SK-N-MC (cell line): ENCODE data around the gene CYB5A.
"Not testable (repeated sequence)": the region's sequence is repeated elsewhere in the genome, so short reads cannot be mapped to it uniquely, and the experiment has no call there.

ENCODE experiments used
- DNase-seq: peaks from one replicate; pipeline ENCODE4 v3.0.0-alpha.2; 2011; ENCODE audit warnings: low read depth, low spot score
- H3K27ac ChIP-seq: fragments of 200-600 bp; sonication (generic); 2 replicates; pipeline ENCODE4 v1.5.1; 2016; ENCODE audit warnings: mixed run types
- H3K36me3 ChIP-seq: fragments of 200-600 bp; sonication (generic); 2 replicates; pipeline ENCODE4 v1.6.1; 2017; ENCODE audit warnings: antibody characterized with exemption, low read length, mixed read lengths; ENCODE audit not compliant: insufficient read depth
- H3K4me3 ChIP-seq: fragments of 200-600 bp; sonication (generic); 2 replicates; pipeline ENCODE4 v1.5.1; 2016
- H3K9ac ChIP-seq: fragments of 200-600 bp; sonication (generic); 2 replicates; pipeline ENCODE4 v1.8.0; 2017; ENCODE audit warnings: mixed run types, mixed read lengths; ENCODE audit not compliant: insufficient read length
- H3K9me3 ChIP-seq: fragments of 200-600 bp; sonication (generic); 2 replicates; pipeline ENCODE4 v1.6.1; 2017; ENCODE audit warnings: low read depth, mild to moderate bottlenecking, antibody characterized with exemption, low read length, moderate library complexity, mixed read lengths
- EZH2 ChIP-seq: fragments of 200-600 bp; sonication (generic); IDR thresholded peaks from one replicate; pipeline ENCODE4 v1.6.1; 2017; ENCODE audit warnings: antibody characterized with exemption
- FOXP2 ChIP-seq: optimal IDR thresholded peaks from 2 replicates; pipeline ENCODE3; 2011; ENCODE audit warnings: mild to moderate bottlenecking, moderate library complexity; ENCODE audit not compliant: insufficient read depth; ENCODE audit errors: extremely low read length, control extremely low read depth
- POLR2AphosphoS5 ChIP-seq: IDR thresholded peaks from 2 replicates; pipeline ENCODE4 v1.6.1; 2012; ENCODE audit warnings: mild to moderate bottlenecking, low read depth, low read length, borderline replicate concordance

The CYB5A gene

GRCh38 chr18:74303936-74304335, 12.2 kb upstream of the CYB5A start:
- Histone ChIP-seq H3K27ac (no peak overlapping the region), H3K9ac (no peak overlapping the region), H3K36me3 (no peaks in the 10 kb centered on the region), H3K4me3 (no peak overlapping the region), H3K9me3 (no peaks in the 10 kb centered on the region)
- TF ChIP-seq EZH2, result no peak
- no peak for TF ChIP-seq POLR2AphosphoS5
- no peak for TF ChIP-seq FOXP2
- no peak for DNase-seq

GRCh38 chr18:74303306-74303705, 11.5 kb upstream of the CYB5A start:
- Histone ChIP-seq H3K27ac (no peak overlapping the region), H3K9ac (no peak overlapping the region), H3K4me3 (no peak overlapping the region), H3K36me3 (no peaks in the 10 kb centered on the region), H3K9me3 (no peaks in the 10 kb centered on the region)
- no peak for TF ChIP-seq EZH2
- no peak for TF ChIP-seq FOXP2
- DNase-seq, result no peak

GRCh38 chr18:74299746-74300145, 8.0 kb upstream of the CYB5A start:
- H3K9me3 ChIP-seq, result no peaks in the 10 kb centered on the region
- no peak overlapping the region for H3K4me3 ChIP-seq
- no peak overlapping the region for H3K27ac ChIP-seq
- no peak for DNase-seq
- no peak for TF ChIP-seq FOXP2
- no peak for TF ChIP-seq POLR2AphosphoS5
- no peak for TF ChIP-seq EZH2
- H3K9ac ChIP-seq, result no peak overlapping the region
- no peaks in the 10 kb centered on the region for H3K36me3 ChIP-seq

DNA sequence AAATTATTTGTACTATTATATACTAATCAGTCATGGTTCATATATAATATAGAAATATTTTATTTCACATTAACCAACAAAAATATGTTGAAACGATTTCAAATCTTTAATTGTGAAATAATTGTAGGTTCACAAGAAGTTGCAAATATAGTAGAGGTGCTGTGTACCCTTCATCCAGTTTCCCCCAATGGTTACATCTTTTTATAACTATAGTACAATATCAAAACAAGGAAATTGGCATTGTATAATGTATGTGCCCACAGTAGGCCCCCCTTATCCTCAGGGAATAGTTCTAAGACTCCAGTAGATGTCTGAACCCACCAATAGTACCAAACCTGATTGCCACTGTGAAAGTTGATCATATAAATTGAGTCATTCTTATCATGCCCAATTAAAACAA, 7.4 kb upstream of the CYB5A start:
- H3K4me3 ChIP-seq, result no peak overlapping the region
- H3K27ac ChIP-seq, result no peak overlapping the region
- no peak for TF ChIP-seq POLR2AphosphoS5
- TF ChIP-seq EZH2, result no peak
- no peaks in the 10 kb centered on the region for H3K9me3 ChIP-seq
- no peaks in the 10 kb centered on the region for H3K36me3 ChIP-seq
- H3K9ac ChIP-seq, result no peak overlapping the region
- no peak for DNase-seq

DNA sequence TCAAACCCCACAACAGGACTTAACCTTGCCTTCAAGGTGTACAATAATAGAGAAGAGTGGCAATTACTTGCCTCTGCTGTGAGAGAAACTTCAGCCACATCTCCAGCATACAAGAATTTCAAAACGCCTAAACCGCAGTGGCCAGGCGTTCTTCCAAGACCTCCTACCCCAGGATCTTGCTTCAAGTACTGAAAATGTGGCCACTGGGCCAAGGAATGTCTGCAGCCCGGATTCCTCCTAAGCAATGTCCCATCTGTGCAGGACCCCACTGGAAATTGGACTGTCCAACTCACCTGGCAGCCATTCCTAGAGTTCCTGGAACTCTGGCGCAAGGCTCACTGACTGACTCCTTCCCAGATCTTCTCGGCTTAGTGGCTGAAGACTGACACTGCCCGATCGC, 2.8 kb upstream of the CYB5A start:
- no peak overlapping the region for H3K27ac ChIP-seq
- TF ChIP-seq FOXP2, result no peak
- no peak for TF ChIP-seq POLR2AphosphoS5
- TF ChIP-seq EZH2, result no peak
- no peaks in the 10 kb centered on the region for H3K36me3 ChIP-seq
- no peak for DNase-seq
- no peak overlapping the region for H3K4me3 ChIP-seq
- no peak overlapping the region for H3K9ac ChIP-seq
- H3K9me3 ChIP-seq, result no peaks in the 10 kb centered on the region

GRCh38 chr18:74292982-74293381, 1.2 kb upstream of the CYB5A start:
- not testable (repeated sequence) for H3K4me3 ChIP-seq, DNase-seq, H3K9ac ChIP-seq, H3K36me3 ChIP-seq, H3K27ac ChIP-seq, H3K9me3 ChIP-seq

DNA sequence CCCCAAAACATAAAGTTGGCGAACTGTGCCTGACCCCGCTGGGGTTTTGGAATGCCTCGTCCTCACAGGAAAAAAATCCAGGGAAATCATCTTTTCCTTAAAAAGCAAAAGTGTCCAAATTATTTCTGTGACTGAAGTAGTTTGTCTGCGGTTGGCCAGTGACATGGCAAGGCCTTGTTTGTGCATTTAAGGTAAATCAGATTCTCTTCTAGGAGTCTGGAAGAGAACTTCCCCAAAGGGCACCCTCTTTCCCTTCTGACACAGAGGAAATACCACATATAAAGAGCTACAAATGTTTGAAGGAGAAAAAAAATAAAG, 737 bp upstream of the CYB5A start:
- DNase-seq, result no peak
- no peak overlapping the region for H3K27ac ChIP-seq
- no peaks in the 10 kb centered on the region for H3K9me3 ChIP-seq
- no peak overlapping the region for H3K9ac ChIP-seq
- no peaks in the 10 kb centered on the region for H3K36me3 ChIP-seq
- TF ChIP-seq FOXP2 (no peak), POLR2AphosphoS5 (no peak), EZH2 (no peak)
- H3K4me3 ChIP-seq, result peak overlapping the region; percentile 85

DNA sequence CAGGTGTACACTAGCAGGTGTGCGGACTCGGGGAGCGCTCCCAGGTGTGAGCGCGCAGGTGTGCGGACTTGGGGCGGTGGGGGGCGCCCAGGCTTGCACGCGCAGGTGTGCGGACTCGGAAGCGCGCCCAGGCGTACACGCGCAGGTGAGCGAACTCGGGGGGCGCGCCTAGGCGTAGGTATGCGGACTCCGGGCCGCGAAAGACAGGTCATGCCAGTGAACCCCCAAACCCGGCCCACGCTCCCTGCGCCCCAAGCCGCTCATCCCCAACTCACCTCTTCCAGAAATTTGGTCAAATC, 342 bp downstream of the CYB5A start:
- Histone ChIP-seq H3K36me3 (no peaks in the 10 kb centered on the region), H3K27ac (no peak overlapping the region), H3K9me3 (no peaks in the 10 kb centered on the region), H3K4me3 (peak overlapping the region; percentile 85), H3K9ac (peak overlapping the region; percentile 49)
- TF ChIP-seq EZH2, result no peak
- no peak for TF ChIP-seq POLR2AphosphoS5
- no peak for TF ChIP-seq FOXP2
- DNase-seq, result no peak

GRCh38 chr18:74290794-74291471, 830 bp downstream of the CYB5A start:
- Histone ChIP-seq H3K4me3 (peak overlapping the region; percentile 85), H3K36me3 (no peaks in the 10 kb centered on the region), H3K9me3 (no peaks in the 10 kb centered on the region), H3K9ac (no peak overlapping the region), H3K27ac (no peak overlapping the region)
- no peak for TF ChIP-seq EZH2
- TF ChIP-seq POLR2AphosphoS5, result no peak
- no peak for TF ChIP-seq FOXP2
- no peak for DNase-seq

DNA sequence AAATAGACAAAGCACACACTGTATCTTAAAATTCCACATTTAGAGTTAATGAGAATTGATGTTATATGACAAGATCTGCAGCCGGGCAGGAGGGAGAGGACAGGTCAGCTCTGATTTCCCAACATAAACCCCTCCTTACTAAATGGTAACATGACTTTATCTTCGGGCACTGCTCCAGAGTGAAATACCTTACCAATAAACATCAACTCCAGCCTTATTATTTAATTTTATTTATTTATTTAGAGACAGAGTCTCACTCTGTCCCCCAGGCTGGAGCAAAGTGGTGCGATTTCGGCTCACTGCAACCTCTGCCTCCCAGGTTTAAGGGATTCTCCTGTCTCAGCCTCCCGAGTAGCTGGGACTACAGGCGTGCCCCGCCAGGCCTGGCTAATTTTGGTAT, 1.7 kb downstream of the CYB5A start:
- no peaks in the 10 kb centered on the region for H3K36me3 ChIP-seq
- no peak for DNase-seq
- no peak overlapping the region for H3K27ac ChIP-seq

More for the DNA sequence above, 1.7 kb downstream of the CYB5A start:
- TF ChIP-seq POLR2AphosphoS5 (no peak), FOXP2 (no peak), EZH2 (no peak)
- Histone ChIP-seq H3K9ac (no peak overlapping the region), H3K9me3 (no peaks in the 10 kb centered on the region), H3K4me3 (no peak overlapping the region)
